Fibroblast of pulmonary artery (primary cell): ENCODE measurements around the gene SNTG2.
"Not testable (repeated sequence)": the region's sequence is repeated elsewhere in the genome, so short reads cannot be mapped to it uniquely, and the experiment has no call there.

Source experiments
- DNase-seq: peaks from one replicate; pipeline ENCODE4 v3.0.0-alpha.2; 2010; ENCODE audit warnings: low read depth
- H3K4me3 ChIP-seq: replicated peaks from 2 replicates; pipeline ENCODE4 v1.5.1; 2011; ENCODE audit warnings: low read depth, mild to moderate bottlenecking, control low read depth, low read length, moderate library complexity
- CTCF ChIP-seq: IDR thresholded peaks from 2 replicates; pipeline ENCODE4 v1.5.1; 2011; ENCODE audit warnings: mild to moderate bottlenecking, control low read depth, low read length, inconsistent platforms; ENCODE audit errors: missing control alignments

The SNTG2 gene

GRCh38 chr2:1375794-1376193, 425.1 kb downstream of the SNTG2 start:
- no peak for DNase-seq
- no peak for TF ChIP-seq CTCF
- H3K4me3 ChIP-seq: no peak overlapping the region

GRCh38 chr2:1377473-1377872, 426.8 kb downstream of the SNTG2 start:
- TF ChIP-seq CTCF: no peak
- no peak for DNase-seq
- no peak overlapping the region for H3K4me3 ChIP-seq

- DNase-seq: no peak
- TF ChIP-seq CTCF: no peak
Measured at GRCh38 chr2:1378456-1379150, 428.0 kb downstream of the SNTG2 start.

GRCh38 chr2:1381644-1382043, 431.0 kb downstream of the SNTG2 start:
- no peak for TF ChIP-seq CTCF

More at GRCh38 chr2:1378456-1379150, 428.0 kb downstream of the SNTG2 start:
- H3K4me3 ChIP-seq: no peak overlapping the region

GRCh38 chr2:1387954-1388725, 437.5 kb downstream of the SNTG2 start:
- not testable (repeated sequence) for H3K4me3 ChIP-seq, DNase-seq

More at GRCh38 chr2:1381644-1382043, 431.0 kb downstream of the SNTG2 start:
- DNase-seq: no peak
- no peak overlapping the region for H3K4me3 ChIP-seq

GRCh38 chr2:1390118-1390517, 439.5 kb downstream of the SNTG2 start:
- H3K4me3 ChIP-seq, DNase-seq: not testable (repeated sequence)

- no peak for DNase-seq
- no peak for TF ChIP-seq CTCF
- H3K4me3 ChIP-seq: no peak overlapping the region
Measured at GRCh38 chr2:1393321-1393720, 442.7 kb downstream of the SNTG2 start.
